Activated T-cell treated with anti-CD3 and anti-CD28 coated beads for 1 hour (primary cell): ENCODE results near the gene CALR.
"Not testable (repeated sequence)": the region's sequence is repeated elsewhere in the genome, so short reads cannot be mapped to it uniquely, and the experiment has no call there.

Experiments
- DNase-seq: peaks from one replicate; pipeline ENCODE4 v3.0.0-alpha.2; 2020; ENCODE audit warnings: low read depth

CALR gene

GRCh38 chr19:12952488-12953137, 14.2 kb downstream of the CALR start:
- no peak for DNase-seq

- DNase-seq: no peak
These were observed 14.9 kb downstream of the CALR start for GRCh38 chr19:12953138-12953798.

GRCh38 chr19:12953799-12954611, 15.6 kb downstream of the CALR start:
- DNase-seq: no peak

GRCh38 chr19:12954612-12954962, 16.2 kb downstream of the CALR start:
- DNase-seq: no peak

GRCh38 chr19:12955575-12955974, 17.2 kb downstream of the CALR start:
- not testable (repeated sequence) for DNase-seq

GRCh38 chr19:12955996-12956395, 17.6 kb downstream of the CALR start:
- DNase-seq: no peak

- peak; percentile 75 for DNase-seq
These were observed 18.3 kb downstream of the CALR start, which contains the start of gene GADD45GIP1 for GRCh38 chr19:12956446-12957388. GADD45GIP1 (minus strand) TSS chr19:12957223; CDS start chr19:12957212, 11 bp downstream.

GRCh38 chr19:12957389-12957952, 19.1 kb downstream of the CALR start:
- not testable (repeated sequence) for DNase-seq

- DNase-seq: no peak
These were observed 21.1 kb downstream of the CALR start for GRCh38 chr19:12959481-12959880.

- peak; percentile 77 for DNase-seq
These were observed 26.8 kb downstream of the CALR start for GRCh38 chr19:12965017-12965811.

- DNase-seq: no peak
These were observed 27.4 kb downstream of the CALR start for GRCh38 chr19:12965812-12966135.

GRCh38 chr19:12967907-12968306, 29.5 kb downstream of the CALR start:
- DNase-seq: no peak

- DNase-seq: no peak
These were observed 31.0 kb downstream of the CALR start, which contains the start of gene DAND5 for GRCh38 chr19:12969292-12969988. DAND5 (plus strand) TSS chr19:12969576; CDS start chr19:12969661, 85 bp downstream.

- no peak for DNase-seq
These were observed 31.8 kb downstream of the CALR start for GRCh38 chr19:12970070-12970820.

GRCh38 chr19:12973236-12973635, 34.8 kb downstream of the CALR start:
- no peak for DNase-seq

GRCh38 chr19:12974301-12975220, 36.2 kb downstream of the CALR start:
- no peak for DNase-seq

GRCh38 chr19:12975221-12975741, 36.9 kb downstream of the CALR start:
- no peak for DNase-seq

GRCh38 chr19:12976109-12976508, 37.7 kb downstream of the CALR start:
- DNase-seq: not testable (repeated sequence)
